HepG2 (cell line): ENCODE data around the gene NUDT3. TPM values are rescaled to one million over a fixed set of nuclear protein-coding genes. Genes with fewer than 3 reads are reported as not detected.
A peak's percentile ranks its signal among the peaks of the same experiment; 100 is the strongest.

Source experiments
- AGO2 ChIP-seq: fragments of 200-400 bp; formaldehyde crosslinking; optimal IDR thresholded peaks from 2 replicates; pipeline ENCODE3; 2017; ENCODE audit warnings: mild to moderate bottlenecking, low read depth, low read length, moderate library complexity
- ARID2 ChIP-seq: sonication (generic); formaldehyde crosslinking; IDR thresholded peaks from 2 replicates; pipeline ENCODE4 v1.8.1; 2022; ENCODE audit warnings: mild to moderate bottlenecking, missing genetic modification reagents, borderline replicate concordance
- DMTF1 ChIP-seq: sonication (generic); formaldehyde crosslinking; IDR thresholded peaks from 2 replicates; pipeline ENCODE4 v1.4.0; 2020; ENCODE audit warnings: mild to moderate bottlenecking, missing genetic modification reagents
- DRAP1 ChIP-seq: IDR thresholded peaks from 2 replicates; pipeline ENCODE4 v1.6.1; 2016; ENCODE audit warnings: missing genetic modification reagents, missing compliant biosample characterization
- E2F1 ChIP-seq: sonication (generic); formaldehyde crosslinking; IDR thresholded peaks from 2 replicates; pipeline ENCODE4 v1.5.0; 2020; ENCODE audit warnings: missing genetic modification reagents
- ERF ChIP-seq: IDR thresholded peaks from 2 replicates; pipeline ENCODE4 v1.6.1; 2018; ENCODE audit warnings: missing biosample characterization, missing genetic modification reagents
- IKZF1 ChIP-seq: fragments of 450-650 bp; IDR thresholded peaks from 2 replicates; pipeline ENCODE4 v1.7.1; 2016
- JDP2 ChIP-seq: sonication (generic); formaldehyde crosslinking; IDR thresholded peaks from 2 replicates; pipeline ENCODE4 v1.8.1; 2022; ENCODE audit warnings: missing genetic modification reagents, borderline replicate concordance
- MLX ChIP-seq: IDR thresholded peaks from 2 replicates; pipeline ENCODE4 v1.6.1; 2016
- SMAD3 ChIP-seq: sonication (generic); formaldehyde crosslinking; IDR thresholded peaks from 2 replicates; pipeline ENCODE4 v1.4.0; 2020; ENCODE audit warnings: missing genetic modification reagents
- THAP11 ChIP-seq: IDR thresholded peaks from 2 replicates; pipeline ENCODE4 v1.6.1; 2016; ENCODE audit warnings: missing biosample characterization, missing genetic modification reagents
- ZBTB42 ChIP-seq: sonication (generic); formaldehyde crosslinking; IDR thresholded peaks from 2 replicates; pipeline ENCODE4 v1.5.0; 2020; ENCODE audit warnings: mild to moderate bottlenecking, missing genetic modification reagents
- ZFP90 ChIP-seq: sonication (generic); formaldehyde crosslinking; IDR thresholded peaks from 2 replicates; pipeline ENCODE4 v1.8.0; 2022; ENCODE audit warnings: missing genetic modification reagents, mild to moderate bottlenecking, inconsistent platforms, borderline replicate concordance
- ZNF318 ChIP-seq: sonication (generic); formaldehyde crosslinking; IDR thresholded peaks from 2 replicates; pipeline ENCODE4 v1.4.0; 2020; ENCODE audit warnings: mild to moderate bottlenecking, missing genetic modification reagents
- ZNF615 ChIP-seq: sonication (generic); formaldehyde crosslinking; IDR thresholded peaks from 2 replicates; pipeline ENCODE4 v1.5.0; 2020; ENCODE audit warnings: mild to moderate bottlenecking, missing genetic modification reagents, borderline replicate concordance
- ZNF879 ChIP-seq: sonication (generic); formaldehyde crosslinking; IDR thresholded peaks from 2 replicates; pipeline ENCODE4 v1.8.1; 2023; ENCODE audit warnings: missing genetic modification reagents
- polyA plus RNA-seq, 8 experiments: library from polyadenylated mRNA; depleted of rRNA in 3 of 8; stranded (reverse) in 7 of 8; unstranded in 1 of 8; fragments of >200 nt; fragmentation: Illumina TruSeq in 4 of 8; extraction: Trizol in 4 of 8; gene quantifications; 2 replicates each; pipeline versions ENCODE4 v1.2.1 to v1.2.3, GENCODE V29; 2011 to 2016; ENCODE audit warnings: low read depth in 4 of 8, missing spikeins in 1 of 8, mixed read lengths in 1 of 8; ENCODE audit not compliant: insufficient read depth in 1 of 8
- total RNA-seq, 5 experiments: library from RNA; depleted of rRNA; stranded (reverse); fragments of >200 nt; fragmentation: Illumina TruSeq; extraction: Trizol; gene quantifications; 2 replicates each; pipeline ENCODE4 v1.2.3, GENCODE V29; 2016; ENCODE audit warnings: low read depth in 1 of 5

The NUDT3 gene
- total and polyA plus RNA-seq, 2 of the 13 experiments (the other 11 are each of a cell fraction or from before 2014, with no cell fraction given): 20.2 to 20.6 TPM

GRCh38 chr6:34236443-34237315, 155.8 kb downstream of the NUDT3 start, which contains the start of gene HMGA1 (continued):
- TF ChIP-seq AGO2: peak; percentile 62
- TF ChIP-seq ZNF318 (CRISPR knock-in tag): no peak
- no peak for TF ChIP-seq ZFP90 (CRISPR knock-in tag)
- TF ChIP-seq ZNF615 (CRISPR knock-in tag): no peak; the same call in 1 of the 2 replicates
- peak; percentile 57; the same call in 1 of the 2 replicates for TF ChIP-seq E2F1
- no peak for TF ChIP-seq SMAD3 (CRISPR knock-in tag)
- no peak for TF ChIP-seq MLX (CRISPR knock-in tag)
- no peak for TF ChIP-seq JDP2 (CRISPR knock-in tag)
- peak; percentile 100 for TF ChIP-seq DRAP1 (CRISPR knock-in tag)
- TF ChIP-seq ERF: peak; percentile 64; the same call in 1 of the 2 replicates
- no peak for TF ChIP-seq ZNF879
- no peak for TF ChIP-seq DMTF1 (CRISPR knock-in tag)
- TF ChIP-seq THAP11 (CRISPR knock-in tag): peak; percentile 19; the same call in 1 of the 2 replicates
- TF ChIP-seq ZBTB42 (CRISPR knock-in tag): 0 out of 2 replicates have a peak, but pooled peaks have one; percentile 56
- no peak for TF ChIP-seq IKZF1
- no peak for TF ChIP-seq ARID2 (CRISPR knock-in tag)
